ENCODE results near the gene NINJ1.
"Not testable (repeated sequence)": the region's sequence is repeated elsewhere in the genome, so short reads cannot be mapped to it uniquely, and the experiment has no call there.

NINJ1 gene

DNA sequence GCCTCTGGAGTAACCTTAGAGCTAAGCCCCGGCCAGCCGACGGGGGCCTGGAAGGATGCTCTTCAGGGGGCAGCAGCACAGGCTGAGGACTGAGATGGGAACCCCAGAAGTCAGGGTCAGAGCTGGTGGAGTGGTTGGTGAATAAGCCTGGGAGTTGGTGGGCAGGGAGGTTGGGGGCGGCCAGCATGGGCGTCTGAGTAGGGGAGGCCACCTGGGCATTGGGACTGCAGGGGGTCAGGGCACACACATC, 14.4 kb downstream of the NINJ1 start:
- no peak for DNase-seq (ENCODE audit: low read depth, low spot score)

DNA sequence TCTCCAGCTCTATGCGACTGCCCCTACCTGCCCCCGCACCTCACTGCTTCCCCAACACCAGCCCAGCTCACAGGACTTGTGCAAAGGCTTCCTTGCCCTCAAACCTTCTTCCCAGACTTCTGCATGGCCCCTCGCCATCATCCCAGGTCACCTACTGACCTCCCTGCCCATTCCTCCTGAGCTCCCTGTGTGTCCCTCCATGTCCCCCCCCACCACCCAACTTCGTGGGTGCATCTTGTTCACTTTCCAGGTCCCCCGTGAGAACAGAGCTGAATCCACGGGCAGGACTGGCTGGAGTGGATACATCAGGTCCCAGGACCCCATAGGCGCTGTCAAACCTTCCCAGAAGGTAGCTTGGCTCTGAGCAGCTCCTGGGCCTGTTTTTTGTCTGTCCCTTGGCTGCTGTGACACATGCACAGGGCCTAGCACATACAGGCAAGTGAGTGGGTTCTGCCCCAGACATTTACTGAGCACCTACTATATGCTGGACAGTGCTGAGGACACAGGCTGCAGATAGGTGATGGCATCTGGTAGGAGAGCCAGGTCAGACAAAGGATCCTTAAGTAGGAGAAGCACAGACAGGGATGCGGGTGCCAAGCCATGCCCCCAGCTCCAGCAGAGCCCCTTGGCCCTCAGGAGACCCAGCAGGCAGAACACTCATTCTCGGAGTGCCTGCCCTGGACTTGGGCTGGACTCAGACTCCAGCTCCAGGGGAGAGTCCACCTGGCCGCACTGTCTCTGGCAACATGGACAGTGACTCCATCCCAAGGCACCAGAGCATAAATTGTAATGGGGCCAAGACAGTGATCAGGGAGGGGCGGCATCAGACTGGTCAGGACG, 15.0 kb downstream of the NINJ1 start:
- DNase-seq (ENCODE audit: low read depth, low spot score), result no peak

DNA sequence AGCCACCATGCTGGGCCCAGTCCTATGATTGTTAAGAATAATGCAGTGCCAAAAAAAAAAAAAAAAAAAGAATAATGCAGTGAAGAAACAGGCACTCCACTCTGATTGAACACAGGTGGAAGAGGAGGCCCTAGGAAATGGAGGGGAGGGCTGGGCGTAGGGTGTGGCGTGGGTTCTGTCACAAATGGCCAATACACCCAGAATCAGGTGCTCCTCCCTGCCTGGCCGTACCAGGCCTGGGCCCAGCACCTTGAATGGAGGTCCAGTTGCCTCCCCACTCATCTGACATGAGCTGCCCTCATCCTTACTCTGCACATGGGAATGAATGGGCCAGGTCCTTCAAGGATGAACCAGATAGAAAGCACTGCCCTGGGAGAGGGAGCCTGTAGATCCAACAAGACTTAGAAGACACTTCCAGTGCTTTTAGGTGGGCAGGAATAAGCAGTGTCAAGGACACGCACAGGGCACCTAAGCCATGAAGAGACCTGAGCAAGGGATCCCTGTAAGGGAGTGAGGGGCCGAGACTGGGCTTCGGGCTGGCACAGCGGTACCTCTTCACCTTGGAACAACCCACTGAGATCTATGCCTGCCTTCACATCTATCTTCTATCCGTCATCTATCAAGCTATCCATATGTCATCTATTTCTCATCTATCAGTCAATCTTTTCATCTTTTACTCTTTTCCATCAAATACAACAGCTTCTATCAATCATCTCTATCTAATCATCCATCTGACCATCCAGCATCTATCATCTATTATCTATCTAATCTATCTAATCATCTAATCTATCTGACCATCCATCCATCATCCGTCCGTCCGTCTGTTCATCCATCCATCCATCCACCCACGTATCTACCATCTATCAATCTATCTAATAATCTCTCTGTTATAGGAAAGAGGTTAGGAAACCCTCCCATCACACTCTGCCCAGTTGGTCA, 15.9 kb downstream of the NINJ1 start:
- DNase-seq (ENCODE audit: low read depth, low spot score), result no peak

DNA sequence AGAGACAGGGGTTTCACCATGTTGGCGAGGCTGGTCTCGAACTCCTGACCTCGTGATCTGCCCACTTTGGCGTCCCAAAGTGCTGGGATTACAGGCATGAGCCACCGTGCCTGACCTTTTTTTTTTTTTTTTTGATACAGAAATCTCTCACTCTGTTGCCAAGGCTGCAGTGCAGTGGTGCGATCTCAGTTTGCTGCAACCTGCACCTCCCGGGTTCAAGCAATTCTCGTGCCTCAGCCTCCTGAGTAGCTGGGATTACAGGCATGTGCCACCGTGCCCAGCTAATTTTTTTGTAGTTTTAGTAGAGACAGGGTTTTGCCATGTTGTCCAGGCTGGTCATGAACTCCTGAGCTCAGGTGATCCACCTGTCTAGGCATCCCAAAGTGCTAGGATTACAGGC, 16.5 kb downstream of the NINJ1 start:
- DNase-seq (ENCODE audit: low read depth, low spot score), result not testable (repeated sequence)

DNA sequence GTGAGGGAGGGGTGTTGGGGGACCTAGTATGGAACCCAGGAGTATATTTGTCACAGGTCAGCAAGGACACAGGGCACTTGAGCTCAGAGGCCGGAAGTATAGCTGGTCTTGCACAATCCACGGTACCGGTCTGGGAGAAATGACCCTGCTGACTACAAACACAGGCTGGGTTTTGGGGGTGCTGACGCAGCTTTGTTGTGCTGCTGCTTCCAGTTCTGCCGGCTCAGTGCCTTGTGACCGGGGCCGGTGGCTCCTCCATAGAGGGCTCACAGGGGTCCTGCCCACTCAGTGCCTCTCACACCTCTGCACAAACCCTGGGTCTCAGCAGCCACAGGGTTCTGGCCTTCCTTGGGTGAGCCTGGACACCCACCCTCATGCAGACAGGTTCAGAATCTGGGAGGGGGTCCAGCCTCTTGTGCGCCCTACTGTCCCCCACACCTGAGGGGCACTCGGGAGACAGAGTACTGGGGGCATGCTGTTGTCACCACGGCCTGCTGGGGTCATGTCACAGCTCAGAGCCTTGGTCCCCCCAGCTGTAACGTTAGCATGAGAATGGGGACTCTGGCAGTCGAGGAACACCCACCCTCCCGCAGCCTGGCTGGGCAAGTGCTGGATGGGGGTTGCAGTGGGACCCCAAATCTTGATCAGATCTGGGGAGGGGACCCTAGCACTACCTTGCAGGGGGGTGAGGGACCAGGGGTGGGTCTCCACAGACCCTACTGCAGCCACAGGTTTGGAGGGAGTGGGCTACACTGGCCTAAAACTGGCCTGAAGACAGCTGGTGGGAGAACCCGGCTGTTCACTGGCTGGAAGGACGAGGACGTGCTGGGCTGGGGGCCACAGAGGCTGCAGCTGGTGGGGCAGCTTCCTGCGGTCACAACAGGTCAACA, 17.7 kb downstream of the NINJ1 start:
- DNase-seq (ENCODE audit: low read depth, low spot score), result no peak

DNA sequence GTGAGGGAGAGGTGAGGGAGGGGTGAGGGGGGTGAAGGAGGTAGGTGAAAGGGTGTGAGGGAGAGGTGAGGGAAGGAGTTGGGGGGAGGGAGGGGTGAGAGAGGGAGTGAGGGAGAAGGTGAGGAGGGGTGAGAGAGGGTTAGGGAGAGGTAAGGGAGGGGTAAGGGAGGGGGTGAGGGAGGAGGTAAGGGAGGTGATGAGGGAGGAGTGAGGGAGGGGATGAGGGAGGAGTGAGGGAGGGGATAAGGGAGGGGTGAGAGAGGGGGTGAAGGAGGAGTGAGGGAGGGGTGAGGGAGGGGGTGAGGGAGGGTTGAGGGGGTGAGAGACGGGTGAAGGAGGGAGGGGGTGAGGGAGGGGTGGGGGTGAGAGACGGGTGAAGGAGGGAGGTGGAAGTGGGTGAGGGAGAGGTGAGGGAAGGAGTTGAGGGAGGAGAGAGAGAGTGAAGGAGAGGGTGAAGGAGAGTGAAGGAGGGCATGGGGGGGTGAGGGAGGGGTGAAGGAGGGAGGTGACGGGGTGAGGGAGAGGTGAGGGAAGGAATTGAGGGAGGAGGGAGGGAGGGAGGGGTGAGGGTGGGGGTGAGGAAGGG, 18.5 kb downstream of the NINJ1 start:
- DNase-seq (ENCODE audit: low read depth, low spot score), result no peak

DNA sequence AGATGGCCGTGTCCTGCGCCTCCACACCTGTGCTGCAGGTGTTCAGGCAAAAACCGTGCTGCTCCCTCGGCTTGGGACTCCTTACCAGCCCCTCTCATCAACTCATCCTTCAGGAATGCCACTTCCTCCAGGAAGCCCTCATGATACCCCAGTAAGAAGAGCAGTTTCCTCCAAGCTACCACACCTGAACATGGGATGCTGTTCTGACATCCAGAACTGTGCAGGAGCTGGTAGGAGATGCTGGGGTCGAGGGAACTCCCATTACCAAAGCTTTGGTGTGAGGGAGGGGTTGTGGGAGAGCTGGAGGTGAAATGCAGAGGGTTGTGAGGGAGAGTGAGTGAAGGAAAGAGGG, 19.1 kb downstream of the NINJ1 start:
- DNase-seq (ENCODE audit: low read depth, low spot score), result no peak

DNA sequence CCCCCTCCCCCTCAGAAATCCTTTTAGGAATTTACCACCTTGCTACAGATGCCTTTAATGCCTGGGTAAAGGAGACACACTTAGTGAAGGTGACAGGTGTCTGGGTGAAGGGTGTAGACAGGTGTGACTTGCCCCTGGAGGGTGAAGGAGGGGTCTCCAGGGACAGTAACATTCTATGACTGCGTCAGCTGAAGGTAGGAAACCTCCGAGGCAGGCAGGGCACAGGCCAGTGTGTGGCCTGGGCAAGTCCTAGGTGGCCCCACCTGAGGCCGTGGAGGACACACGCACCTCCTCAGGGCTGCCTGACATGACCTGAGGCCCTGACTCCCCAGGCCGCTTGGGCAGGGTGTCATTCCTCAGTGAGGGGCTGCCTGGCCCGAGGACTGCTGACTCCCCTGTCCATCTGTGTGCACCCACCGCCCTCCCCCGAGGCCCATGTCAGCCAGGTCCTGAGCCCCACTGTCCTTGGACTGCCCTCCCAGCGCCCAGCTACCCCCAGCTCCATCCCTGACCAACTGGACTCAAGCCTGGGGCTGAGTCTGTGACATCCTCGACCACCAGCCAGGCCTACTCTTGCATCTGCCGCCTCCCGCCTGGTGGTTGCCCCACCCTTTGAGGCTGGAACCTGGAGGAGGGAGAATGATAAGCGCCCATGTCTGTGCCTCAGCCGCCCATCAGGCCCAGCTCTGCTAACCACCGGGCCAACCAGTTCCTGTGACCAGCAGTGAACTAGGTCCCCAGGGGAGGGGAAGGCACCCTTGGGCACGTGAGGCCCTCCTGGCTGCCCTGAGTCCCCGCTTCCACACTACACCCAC, 19.7 kb downstream of the NINJ1 start:
- DNase-seq (ENCODE audit: low read depth, low spot score), result no peak

DNA sequence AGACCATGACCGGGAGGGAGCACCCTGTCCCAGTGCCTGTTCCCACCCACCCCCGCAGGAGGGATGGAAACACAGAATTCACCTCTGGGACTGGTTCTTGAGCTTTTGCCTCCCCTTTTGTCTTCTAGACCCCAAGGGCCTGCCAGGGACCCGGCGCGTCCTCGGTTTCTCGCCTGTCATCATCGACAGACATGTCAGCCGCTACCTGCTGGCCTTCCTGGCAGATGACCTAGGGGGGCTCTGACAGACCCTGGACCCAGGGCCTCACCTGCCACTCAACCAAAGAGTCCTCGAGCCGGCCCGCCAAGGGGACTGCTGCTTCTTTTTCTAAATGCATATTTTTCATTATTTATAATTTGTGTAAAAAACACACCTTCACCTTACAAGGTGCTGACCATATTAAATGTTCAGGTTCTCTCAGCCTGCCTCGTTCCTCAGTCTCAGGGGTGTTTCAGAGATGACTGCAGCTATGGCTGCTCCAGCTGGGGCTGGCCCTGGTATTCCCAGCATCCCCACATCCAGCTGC, 21.1 kb downstream of the NINJ1 start:
- no peak for DNase-seq (ENCODE audit: low read depth, low spot score)

DNA sequence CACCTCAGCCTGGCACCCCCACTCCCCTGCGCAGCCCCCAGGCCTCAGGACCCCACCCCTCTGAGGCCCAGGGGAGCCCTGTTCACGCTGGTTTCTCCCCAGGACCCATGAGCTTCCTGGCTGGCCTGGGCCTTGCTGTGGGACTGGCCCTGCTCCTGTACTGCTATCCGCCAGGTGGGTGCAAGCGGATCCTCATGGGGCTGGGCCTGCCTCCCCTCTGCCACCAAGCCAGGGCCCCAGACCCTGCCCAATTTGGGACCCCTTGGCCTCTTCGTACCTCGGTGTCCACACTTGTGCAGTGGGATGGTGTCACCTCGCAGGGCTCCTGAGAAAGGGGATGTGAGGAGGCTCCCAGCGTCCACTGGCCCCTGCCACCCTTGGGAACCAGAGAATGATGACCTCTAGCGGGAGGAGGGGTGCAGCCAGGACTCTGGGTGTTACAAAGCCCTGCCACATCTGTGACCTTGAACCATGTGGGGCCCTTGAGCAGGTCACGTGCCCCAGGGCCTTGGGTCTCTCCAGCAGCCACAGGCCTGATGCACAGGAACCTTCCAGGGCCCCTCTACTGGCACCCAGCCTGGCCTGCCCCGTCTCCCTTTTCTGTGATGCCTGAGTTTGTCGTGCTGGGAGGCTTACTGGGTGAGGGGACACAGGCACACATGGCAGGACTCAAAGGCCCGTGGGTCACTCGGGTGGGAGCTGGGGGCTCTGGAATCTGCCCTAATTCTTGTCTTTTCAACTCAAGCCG, 21.8 kb downstream of the NINJ1 start:
- no peak for DNase-seq (ENCODE audit: low read depth, low spot score)

DNA sequence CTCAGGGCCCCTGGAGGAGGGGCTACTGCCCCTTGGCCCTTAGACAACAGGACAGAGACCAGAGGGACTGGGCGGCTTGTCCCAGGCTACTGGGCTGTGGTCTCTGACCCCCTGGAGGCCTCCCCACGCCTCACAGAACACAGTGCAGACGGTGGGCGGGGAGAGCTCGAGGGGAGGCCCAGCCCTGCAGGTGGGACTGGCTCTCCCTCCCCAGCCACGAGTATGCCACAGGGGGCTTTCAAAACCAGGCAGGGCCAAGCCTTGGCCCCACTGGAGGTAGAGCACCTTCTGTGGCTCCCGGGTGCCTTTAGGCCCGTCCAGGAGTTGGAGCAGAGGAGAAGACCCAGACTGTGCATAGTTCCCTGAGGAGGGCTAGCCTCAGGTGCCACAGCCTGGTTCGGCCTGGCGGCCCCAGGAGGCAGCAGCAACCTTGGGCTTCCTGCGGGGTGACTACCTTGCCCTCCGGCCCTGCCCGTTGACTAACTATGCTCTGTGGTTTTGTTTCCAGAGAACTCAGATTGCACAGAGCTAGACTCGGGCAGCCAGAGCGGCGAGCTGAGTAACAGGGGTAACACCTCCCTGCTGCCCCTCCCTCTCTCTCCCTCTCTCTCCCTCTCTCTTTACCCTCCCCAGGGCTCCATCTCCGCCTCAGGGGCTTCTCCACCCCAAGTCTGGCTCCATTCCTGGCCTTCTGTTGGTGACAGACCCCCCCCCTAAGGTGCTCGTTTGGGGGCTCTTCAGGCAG, 22.5 kb downstream of the NINJ1 start:
- DNase-seq (ENCODE audit: low read depth, low spot score), result no peak

DNA sequence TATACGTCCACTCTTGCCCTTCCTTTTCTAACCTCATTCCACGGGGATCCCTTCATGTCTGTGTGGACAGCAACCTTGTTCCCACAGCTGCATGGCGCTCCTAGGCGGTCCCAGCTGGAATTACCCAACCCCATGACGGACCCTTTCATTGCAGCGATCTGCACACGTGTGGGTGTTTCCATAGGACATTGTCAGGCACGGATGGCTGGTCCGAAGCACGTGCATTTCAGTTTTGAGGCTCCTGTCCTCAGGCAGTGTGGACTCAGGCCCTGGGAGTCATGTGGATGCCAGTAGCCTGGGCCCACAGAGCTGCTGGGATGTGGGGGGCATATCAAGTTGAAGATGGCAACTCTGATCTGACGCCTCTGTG, 23.1 kb downstream of the NINJ1 start:
- DNase-seq (ENCODE audit: low read depth, low spot score), result no peak

DNA sequence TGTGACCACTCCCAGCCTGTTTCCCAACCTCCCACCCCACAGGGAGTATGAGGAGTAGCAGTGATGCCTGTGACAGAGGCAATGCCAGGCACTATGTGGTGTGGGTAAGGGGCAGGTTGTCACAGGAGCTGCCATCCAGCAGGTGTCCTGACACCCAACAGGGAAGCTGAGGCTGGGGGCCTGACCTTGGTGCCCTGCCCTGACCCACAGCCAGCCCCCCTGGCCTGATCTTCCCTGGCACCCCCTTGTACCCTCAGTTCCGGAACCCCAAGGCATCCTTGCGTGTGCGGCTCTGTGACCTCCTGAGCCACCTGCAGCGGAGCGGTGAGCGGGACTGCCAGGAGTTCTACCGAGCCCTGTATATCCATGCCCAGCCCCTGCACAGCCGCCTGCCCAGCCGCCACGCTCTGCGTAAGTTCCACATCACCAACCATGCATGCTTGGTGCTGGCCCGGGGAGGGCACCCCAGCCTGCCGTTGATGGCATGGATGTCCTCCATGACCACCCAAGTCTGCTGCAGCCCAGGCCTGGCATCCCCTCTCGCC, 23.7 kb downstream of the NINJ1 start:
- no peak for DNase-seq (ENCODE audit: low read depth, low spot score)

DNA sequence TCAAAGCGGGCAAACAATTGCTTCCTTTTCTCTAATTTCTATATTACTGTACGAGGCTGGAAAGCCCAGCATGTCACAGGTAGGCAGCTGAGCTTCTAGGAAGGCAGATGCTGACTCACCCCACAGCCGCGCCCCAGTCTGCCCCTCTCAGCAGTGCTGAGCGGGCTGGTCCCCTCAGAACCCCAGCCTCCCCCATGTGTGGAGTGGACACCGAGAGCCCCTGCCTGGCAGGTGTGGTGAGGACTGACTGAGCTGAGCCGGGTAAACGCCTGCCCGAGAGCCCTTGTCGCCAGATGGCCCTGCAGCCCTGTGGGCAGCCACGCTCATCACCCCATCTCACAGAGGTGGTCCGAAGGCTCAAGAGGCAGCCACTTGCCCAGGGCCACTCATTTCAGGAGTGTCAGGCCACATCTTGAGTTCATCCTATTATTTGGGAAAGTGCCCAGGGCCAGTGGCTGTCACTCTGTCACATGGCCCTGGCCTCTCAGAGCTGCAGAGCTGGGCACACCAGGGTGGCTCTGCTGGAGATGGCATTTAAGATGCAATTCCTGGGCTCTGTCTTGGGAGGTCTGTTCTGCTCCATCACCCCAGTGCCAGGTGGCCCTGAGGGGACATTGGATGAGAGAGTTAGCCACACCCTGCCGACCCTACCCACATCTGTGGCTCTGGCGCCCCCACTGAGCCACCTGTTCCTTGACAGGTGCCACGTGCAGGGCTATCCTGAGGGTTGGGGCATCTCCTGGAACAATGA, 25.6 kb downstream of the NINJ1 start:
- DNase-seq (ENCODE audit: low read depth, low spot score), result no peak

DNA sequence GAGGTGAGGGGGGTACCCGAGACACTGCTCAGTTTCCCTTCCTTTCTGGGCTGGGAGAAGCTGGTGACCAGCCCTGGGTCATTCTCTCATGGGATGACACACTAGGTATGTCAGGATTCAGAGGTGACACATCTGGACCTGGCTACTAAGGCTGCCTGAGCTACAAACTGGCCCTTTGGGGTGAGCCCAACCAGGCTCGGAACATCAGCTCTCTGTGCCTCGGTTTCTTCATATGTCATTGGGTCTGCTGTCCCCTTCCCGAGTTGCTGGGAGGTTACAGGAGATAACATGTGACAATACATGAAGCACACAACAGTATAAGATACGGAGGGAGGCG, 26.3 kb downstream of the NINJ1 start:
- DNase-seq (ENCODE audit: low read depth, low spot score), result no peak

DNA sequence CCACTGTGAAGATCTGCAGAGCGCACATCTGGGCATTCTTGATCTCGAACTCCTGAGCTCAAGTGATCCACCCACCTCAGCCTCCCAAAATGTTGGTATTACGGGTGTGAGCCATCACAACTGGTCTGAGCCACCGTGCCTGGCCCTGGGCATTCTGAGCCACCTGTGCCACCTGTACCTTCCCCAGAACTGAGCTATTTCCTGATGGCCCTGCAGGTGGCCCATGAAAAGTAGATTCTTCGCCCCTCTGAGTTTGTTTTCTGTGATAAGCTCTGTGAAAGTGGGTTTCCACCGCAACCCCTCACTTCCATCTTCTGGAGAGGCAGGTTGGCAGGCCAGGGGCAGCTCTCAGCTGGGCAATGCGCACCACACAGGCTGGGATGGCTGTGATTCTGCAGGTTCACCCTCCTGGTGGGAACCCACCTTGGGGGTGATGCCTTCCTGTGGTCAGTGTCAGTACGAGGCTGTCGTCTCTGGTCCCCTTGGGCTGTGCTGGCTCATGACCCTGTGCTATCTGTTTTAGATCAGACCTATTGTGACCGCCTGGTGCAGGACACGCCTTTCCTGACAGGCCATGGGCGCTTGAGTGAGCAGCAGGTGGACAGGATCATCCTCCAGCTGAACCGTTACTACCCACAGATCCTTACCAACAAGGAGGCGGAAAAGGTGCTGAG, 26.8 kb downstream of the NINJ1 start:
- DNase-seq (ENCODE audit: low read depth, low spot score), result no peak

DNA sequence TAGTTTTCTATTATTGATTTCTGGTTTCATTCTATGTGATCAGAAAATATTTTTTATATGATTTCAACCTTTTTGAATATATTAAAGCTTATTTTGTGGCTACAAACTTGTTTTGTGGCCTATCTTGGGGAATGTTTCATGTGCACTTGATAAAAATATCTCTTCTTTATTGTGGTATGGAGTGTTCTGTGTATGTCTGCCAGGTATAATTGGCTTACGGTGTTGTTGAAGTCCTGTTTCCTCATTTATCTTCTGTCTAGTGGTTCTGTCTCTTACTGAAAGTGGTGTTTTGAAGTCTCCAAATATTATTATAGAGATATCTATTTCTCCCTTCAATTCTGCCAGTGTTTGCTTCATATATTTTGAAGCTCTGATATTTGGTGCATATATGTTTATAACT, 28.4 kb downstream of the NINJ1 start:
- no peak for DNase-seq (ENCODE audit: low read depth, low spot score)

DNA sequence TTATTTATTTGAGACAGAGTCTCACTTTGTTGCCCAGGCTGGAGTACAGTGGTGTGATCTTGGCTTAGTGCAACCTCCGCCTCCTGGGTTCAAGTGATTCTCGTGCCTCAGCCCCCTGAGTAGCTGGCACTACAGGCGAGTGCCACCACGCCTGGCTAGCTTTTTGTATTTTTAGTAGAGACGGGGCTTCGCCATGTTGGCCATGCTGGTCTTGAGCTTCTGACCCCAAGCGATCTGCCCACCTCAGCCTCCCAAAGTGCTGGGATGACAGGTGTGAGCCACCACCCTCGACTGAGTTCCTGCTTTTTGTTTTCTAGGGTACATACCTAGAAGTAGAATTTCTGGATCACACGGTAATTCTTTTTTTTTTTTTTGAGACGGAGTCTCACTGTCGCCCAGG, 33.0 kb downstream of the NINJ1 start:
- not testable (repeated sequence) for DNase-seq (ENCODE audit: low read depth, low spot score)
